GM21528 (cell line): Measurements from ENCODE around the gene FAM20C.
"Not testable (repeated sequence)": the region's sequence is repeated elsewhere in the genome, so short reads cannot be mapped to it uniquely, and the experiment has no call there.

Experiments
- ATAC-seq: cut with Tn5 transposase; IDR thresholded peaks from one replicate; pipeline ENCODE4 v1.9.1; 2021; ENCODE audit warnings: mild to moderate bottlenecking, moderate library complexity; ENCODE audit not compliant: unreplicated experiment, low FRiP score

FAM20C gene

GRCh38 chr7:189719-190118 lies 2.7 kb upstream of the FAM20C start:
- no peak for ATAC-seq

GRCh38 chr7:190196-190595 lies 2.2 kb upstream of the FAM20C start:
- no peak for ATAC-seq

- no peak for ATAC-seq
These were observed 1.0 kb upstream of the FAM20C start for GRCh38 chr7:191105-191980.

- ATAC-seq = no peak
These were observed 520 bp downstream of the FAM20C start for GRCh38 chr7:192701-193480.

GRCh38 chr7:193481-194251 lies 1.3 kb downstream of the FAM20C start:
- ATAC-seq = no peak

- no peak for ATAC-seq
These were observed 2.1 kb downstream of the FAM20C start for GRCh38 chr7:194252-195009.

- no peak for ATAC-seq
These were observed 2.8 kb downstream of the FAM20C start for GRCh38 chr7:195010-195829.

- ATAC-seq = no peak
These were observed 3.4 kb downstream of the FAM20C start for GRCh38 chr7:195830-196128.

- ATAC-seq = no peak
These were observed 3.9 kb downstream of the FAM20C start for GRCh38 chr7:196283-196682.

GRCh38 chr7:196778-197321 lies 4.5 kb downstream of the FAM20C start:
- ATAC-seq = no peak

- ATAC-seq = no peak
These were observed 5.3 kb downstream of the FAM20C start for GRCh38 chr7:197413-198335.

GRCh38 chr7:199483-200249 lies 7.3 kb downstream of the FAM20C start:
- ATAC-seq = no peak

GRCh38 chr7:200290-200689 lies 7.9 kb downstream of the FAM20C start:
- no peak for ATAC-seq

- ATAC-seq = no peak
These were observed 8.3 kb downstream of the FAM20C start for GRCh38 chr7:200704-201103.

GRCh38 chr7:204326-204725 lies 12.0 kb downstream of the FAM20C start:
- ATAC-seq = no peak

- no peak for ATAC-seq
These were observed 13.0 kb downstream of the FAM20C start for GRCh38 chr7:205115-206010.

GRCh38 chr7:206351-206750 lies 14.0 kb downstream of the FAM20C start:
- not testable (repeated sequence) for ATAC-seq
